HG03095 (cell line): ENCODE results near the gene TNFAIP1.
A peak's percentile ranks its signal among the peaks of the same experiment; 100 is the strongest.

Experiments used
- ATAC-seq: cut with Tn5 transposase; IDR thresholded peaks from one replicate; pipeline ENCODE4 v1.9.1; 2021; ENCODE audit warnings: moderate library complexity; ENCODE audit not compliant: unreplicated experiment

The TNFAIP1 gene

GRCh38 chr17:28344435-28344901 is 8.9 kb downstream of the TNFAIP1 start:
- no peak for ATAC-seq

- ATAC-seq, result no peak
Observed at GRCh38 chr17:28345419-28346198, 10.0 kb downstream of the TNFAIP1 start.

DNA sequence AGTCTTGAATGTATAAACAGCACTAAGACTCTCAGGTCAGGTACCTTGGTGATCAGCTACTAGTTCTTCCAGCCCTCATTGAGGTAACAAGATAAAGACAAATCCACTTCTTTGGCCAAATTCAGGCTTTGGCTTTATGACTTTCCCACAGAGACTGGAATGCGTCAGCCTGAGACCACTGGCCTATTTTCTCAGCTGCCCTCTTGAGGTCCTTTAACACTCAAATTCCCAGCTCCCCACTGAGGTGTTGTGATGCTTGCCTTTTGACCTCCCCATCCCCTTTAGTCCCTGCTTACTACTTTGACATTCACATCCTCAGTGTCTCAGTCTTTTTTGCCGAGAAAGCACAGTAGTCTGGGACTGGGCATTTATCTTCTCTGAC is 10.6 kb downstream of the TNFAIP1 start:
- no peak for ATAC-seq

- ATAC-seq, result no peak
Observed at GRCh38 chr17:28346746-28347246, 11.2 kb downstream of the TNFAIP1 start.

- no peak for ATAC-seq
Observed at GRCh38 chr17:28347261-28347891, 11.8 kb downstream of the TNFAIP1 start.

GRCh38 chr17:28348979-28349378 is 13.4 kb downstream of the TNFAIP1 start:
- no peak for ATAC-seq

- ATAC-seq, result no peak
Observed at GRCh38 chr17:28350271-28350670, 14.7 kb downstream of the TNFAIP1 start.

DNA sequence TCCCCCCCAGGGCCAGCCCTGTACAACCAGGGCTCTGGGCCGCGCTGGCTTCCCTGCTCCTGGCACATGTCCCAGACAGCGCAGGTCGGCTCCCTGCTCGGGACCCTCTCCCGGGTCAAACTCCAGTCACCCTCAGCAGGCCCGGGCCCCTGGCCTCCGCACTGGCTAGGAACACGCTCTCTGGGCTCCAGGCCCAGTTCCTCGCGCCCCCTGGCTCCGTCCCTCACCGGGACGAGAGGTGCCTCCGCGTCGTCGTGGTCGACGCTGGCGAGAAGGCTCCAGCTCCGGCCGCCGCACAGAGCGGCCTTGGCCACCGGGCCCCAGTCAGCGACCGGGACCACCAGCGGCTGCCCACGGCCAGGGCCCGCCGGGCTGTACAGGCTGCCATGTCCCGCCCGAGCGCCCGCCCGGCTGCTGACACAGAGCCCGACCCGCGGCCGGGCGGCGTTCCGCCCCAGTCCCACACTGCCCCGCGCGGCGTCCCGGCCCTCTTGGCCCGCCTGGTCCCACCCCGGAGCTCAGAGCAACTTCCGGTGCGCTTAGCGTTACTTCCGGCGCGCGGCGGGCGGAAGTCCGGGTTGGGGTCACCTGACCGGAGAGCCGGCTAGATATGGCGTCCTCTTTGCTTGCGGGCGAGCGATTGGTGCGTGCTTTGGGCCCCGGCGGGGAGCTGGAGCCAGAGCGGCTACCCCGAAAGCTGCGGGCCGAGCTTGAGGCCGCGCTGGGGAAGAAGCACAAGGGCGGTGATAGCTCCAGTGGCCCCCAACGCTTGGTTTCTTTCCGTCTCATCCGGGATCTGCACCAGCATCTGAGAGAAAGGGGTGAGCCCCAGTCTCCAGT is 21.7 kb downstream of the TNFAIP1 start, which contains the start of gene POLDIP2:
TSS of gene POLDIP2 (minus strand) at position 467 of the 840 bp plus-strand sequence. CDS start at position 388, 79 bp downstream.
- peak; percentile 93 for ATAC-seq

DNA sequence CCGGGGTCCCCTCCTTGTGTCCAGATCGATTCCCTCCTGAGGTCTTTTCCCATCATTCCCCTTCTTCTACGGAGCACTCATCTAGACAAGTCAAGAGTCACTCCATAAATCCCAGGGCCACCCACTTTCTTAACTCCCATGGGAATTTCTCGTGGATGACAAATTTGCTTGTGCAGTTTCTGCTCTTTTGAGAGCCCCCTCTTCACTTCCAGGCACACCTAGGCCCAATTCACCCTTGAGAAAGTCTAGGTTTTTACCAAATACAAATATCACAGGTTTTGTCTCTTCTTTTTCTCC is 22.3 kb downstream of the TNFAIP1 start:
- ATAC-seq, result no peak

DNA sequence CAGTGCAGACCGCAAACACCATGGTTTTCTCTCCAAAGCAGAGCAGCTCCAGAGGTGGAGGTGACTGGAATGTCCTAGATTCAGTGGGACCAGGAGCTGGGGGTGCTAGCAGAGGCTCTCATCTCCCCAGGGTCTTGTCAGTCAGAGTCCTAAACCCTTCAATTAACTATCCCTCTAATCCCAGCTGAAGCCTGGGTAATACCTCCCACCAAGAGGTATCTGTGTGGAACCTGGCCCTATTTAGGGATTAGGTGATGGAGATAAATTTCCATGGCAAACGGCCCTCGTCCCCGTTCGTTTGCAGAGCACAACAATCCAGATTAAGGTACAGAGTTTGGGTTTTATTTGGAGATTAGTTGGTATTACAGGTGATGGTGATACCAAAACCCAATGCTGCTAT is 27.6 kb downstream of the TNFAIP1 start:
- ATAC-seq, result no peak

DNA sequence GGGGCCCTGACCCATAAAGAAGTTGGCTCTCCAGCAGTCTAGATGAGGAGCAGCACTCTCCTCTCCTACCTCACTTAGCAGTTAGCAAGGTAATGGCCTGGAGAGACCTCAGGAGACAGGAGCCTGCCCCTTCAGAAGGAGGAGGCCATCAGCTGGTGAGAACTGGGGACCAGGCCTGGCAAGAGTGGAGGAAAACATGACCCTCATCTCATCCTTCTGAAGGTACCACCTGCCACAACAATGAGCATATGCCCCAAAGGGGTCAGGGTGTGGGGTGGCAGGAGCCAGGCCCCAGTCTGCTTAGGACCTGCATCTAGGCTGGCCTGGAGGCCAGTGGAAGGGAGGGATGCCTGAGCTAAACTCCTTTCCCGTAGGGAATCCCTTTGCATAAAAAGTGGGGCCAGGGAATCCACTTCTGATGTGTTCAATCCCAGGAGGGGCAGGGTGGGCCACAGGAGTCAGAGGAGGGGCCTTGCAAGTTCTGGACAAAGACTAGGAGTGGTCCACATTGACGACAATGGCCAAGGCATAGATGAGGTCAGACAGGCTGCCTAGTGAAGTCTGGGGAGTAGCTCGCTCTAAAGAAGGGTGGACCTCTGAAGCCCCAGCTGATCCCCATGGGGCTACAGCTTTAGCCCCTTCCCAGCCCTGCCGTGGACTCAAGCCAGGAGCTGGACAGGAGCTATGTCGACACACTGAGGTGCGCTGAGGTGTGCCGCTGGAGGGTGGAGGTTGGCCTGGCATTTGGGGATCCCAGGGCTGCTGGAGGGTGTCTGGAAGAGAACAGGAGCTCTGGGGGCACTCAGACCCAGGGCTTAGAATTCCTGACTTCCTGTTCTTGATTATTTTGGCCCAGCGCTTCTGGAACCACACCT is 28.5 kb downstream of the TNFAIP1 start:
- no peak for ATAC-seq

GRCh38 chr17:28364665-28365363 is 29.3 kb downstream of the TNFAIP1 start, which contains the start of gene SEBOX:
SEBOX (minus strand) TSS chr17:28365199; CDS start chr17:28365151, 48 bp downstream.
- ATAC-seq, result no peak

DNA sequence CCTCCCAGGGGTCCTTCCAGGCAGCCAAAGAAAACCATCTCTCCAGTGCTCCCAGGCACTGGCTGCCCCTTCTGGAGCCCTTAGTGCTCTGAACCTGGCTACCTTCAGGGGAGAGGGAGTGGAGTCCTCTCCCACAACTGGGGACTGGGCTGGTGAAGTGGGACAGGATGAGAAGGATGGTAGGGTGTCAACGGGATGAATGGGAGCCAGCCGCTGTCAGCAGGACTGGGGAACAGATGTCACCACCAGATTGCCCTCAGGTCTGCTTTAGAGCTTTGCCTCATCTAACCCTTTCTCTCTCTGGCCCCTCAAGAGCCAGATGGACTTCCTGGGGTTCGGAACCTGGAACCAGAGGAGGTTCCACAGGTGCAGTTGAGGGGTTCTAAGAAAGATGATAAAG is 29.9 kb downstream of the TNFAIP1 start:
- ATAC-seq, result no peak

DNA sequence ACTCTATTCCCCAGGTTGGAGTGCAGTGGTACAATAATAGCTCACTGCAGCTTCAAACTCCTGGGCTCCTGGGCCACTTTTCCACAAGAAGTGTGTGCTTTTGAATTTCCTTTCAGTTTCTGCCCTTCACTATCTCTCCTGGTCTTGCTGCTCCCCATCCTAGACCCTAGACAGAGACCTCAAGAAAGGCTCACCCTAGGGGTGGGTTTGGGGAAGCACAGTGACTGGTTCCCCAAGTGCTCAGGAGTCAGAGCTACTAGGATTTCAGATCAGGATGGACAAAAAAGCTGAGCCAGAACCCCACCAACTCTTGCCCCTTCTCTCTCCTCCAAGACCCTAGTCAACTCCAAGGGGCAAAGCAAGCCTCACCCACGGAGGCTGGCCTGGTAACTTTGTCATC is 31.0 kb downstream of the TNFAIP1 start:
- no peak for ATAC-seq

GRCh38 chr17:28367641-28368305 is 32.2 kb downstream of the TNFAIP1 start:
- ATAC-seq, result no peak

GRCh38 chr17:28368306-28368831 is 32.8 kb downstream of the TNFAIP1 start:
- no peak for ATAC-seq

- no peak for ATAC-seq
Observed at GRCh38 chr17:28368915-28369683, 33.5 kb downstream of the TNFAIP1 start.

- ATAC-seq, result no peak
Observed at GRCh38 chr17:28369684-28370034, 34.1 kb downstream of the TNFAIP1 start.
